Medulla oblongata (tissue), 1 donor: ENCODE results near the gene PUM1.
"Not testable (repeated sequence)": the region's sequence is repeated elsewhere in the genome, so short reads cannot be mapped to it uniquely, and the experiment has no call there.

Experiments used
- DNase-seq: peaks from one replicate; pipeline ENCODE4 v3.0.0-alpha.2; 2015; ENCODE audit errors: extremely low spot score

PUM1 gene

DNA sequence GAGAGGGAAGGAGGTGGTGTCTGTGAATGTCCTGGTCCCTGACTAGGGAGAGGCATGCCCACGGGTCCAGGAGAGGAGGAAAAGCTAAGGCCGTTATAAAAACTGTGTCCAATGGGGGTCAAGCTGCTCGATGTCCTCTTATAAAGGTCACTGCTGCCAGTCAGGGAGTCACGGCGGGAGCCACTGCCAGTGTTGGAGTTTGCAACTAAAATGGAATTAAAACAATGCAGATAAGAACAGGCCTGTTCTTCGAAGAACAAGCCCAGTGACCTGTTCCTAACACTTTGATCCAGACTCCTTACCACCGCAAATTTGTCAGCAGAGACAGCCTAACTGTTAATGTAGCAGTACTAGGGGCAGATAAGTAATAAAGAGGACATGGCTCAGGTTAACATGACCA, 100.8 kb downstream of the PUM1 start:
- DNase-seq = no peak

DNA sequence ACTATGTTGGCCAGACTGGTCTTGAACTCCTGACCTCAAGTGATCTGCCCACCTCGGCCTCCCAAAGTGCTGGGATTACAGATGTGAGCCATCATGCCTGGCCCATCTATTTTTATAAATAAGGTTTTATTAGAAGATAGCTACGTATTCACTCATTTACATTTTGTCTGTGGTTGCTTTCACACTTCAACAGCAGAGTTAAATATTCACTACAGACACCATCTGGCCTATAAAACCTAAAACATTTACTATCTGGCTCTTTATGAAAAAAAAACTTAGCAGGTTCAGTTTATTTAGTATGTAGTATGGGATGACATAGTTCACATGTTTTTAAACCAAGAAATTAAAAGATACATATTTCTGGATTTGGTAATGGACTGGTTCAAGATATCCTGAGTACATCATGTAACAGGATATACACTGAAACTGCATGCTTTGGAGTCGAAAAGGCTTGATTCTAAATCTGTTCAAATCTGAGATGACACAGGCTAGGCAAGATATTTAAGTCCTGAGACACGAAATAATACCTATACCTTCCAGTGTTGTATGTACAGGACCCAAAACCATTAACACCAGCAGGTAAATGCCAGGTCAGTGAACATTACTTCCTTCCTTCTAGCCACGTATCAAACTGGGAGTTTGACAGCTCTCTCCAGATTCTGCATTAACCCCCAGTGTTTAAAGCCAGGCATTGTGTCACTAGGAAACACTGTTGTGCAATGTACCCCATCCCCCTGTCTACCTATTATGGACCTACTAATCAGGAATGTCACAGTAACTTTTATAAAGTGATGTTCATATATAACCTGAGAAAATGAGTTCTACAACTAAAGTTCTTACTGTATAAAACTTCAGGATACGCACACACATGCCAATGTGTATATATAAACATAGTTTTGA, 102.7 kb downstream of the PUM1 start:
- DNase-seq = no peak

DNA sequence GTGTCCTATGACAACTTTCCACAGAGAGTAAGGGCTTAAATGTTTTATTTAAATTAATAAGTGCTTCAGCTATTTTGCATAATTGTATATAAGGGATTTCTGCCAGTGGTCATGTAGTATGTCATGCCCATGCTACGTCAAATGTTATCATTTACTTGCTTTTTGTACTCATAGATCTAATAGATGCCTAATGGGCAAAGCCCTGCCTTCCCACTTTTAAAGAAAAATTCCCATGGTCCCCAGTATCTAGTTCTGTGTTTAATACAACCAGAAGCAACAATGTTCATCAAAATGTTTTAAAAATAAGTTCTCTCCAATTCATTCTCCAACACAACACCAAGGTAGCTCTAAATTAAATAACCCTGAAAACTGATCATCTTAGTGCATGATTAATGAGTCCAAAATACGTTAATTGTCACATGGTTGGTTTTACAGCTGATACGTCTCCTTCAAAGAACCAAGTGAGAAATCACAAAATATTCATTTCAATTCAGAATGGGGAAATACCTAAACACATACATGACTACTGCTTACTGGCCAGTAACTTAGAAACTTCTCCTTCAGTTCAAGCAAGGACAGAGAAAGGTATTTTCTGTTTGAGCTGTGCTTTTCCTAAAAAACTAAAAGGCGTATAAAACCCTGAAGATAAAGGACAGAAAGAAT, 107.8 kb downstream of the PUM1 start:
- DNase-seq = no peak

DNA sequence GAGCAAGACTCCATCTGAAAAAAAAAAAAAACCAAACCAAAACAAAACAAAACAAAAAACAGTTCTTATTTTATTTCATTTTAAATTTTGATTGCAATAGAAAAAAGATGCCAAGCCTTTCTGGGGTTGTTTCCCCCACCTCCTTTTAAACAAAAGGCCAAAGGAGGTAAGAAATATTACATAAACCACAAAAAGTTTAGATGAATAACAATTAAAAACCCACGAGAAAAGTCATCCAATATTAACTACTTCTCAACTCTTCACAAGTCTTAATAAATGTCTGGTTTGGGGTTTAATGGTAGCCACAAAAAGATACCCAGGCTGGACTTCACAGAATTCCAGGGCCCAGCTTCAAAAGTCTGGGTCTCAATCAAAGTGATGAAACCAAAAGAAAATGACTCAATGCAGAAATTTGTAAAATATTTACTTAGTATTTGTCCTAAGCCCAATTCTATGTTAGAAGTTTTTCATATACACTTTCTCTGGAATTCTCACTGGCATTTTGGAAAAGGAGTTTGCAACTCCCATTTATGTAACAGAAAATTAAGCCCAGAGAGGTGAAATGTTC, 110.0 kb downstream of the PUM1 start:
- DNase-seq = no peak

DNA sequence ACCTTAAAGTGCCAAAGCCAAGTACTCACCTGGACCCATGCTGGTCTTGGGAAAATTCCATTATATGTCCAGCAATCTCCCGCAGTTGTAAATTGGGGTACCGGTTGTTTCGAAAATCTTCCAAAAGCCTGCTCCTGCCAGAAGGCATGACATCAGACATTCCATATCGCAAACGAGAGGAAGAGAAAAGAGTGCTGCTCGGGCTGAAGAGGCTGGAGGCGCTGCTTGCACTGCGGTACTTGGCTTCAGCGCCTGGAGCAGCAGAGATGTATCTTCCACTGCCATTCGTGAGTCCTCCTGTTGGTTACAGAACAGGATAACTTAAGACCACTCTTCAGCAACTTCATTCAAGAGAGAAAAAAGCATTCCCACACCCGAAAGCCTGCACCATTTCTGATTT, 111.8 kb downstream of the PUM1 start:
- no peak for DNase-seq

DNA sequence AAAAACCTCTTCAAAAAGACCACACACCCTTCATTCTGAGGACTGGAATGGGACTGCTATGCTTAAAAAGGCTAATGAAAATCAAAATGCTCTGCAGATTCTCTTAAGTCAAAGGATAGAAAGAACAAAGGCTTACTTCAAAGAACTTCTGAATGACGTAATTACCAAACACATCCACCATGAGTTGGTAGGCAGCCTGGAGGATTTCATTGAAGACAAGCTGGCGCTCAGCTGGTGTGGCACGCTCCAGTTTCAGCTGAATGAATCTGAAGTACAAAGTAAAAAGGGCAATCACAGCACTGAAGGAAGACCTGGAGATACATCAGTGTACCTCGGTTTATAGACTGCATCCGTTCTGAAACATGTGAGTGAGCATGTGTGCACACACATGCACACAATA, 113.4 kb downstream of the PUM1 start:
- DNase-seq = peak; percentile 76

DNA sequence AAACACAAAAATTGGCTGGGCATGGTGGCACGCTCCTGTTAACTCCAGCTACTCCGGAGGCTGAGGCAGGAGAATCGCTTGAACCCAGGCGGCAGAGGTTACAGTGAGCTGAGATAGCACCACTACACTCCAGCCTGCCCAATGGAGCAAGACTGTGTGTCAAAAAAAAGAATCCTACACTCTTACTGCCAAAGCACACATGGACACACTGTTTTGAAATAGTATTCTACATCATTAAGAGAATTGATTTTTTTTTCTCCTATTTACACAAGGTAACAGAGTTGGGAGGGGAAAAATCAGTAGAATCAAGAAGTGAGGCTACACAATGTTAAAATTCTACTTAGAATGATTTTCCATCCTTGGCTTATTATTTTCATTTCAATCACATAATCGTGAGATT, 114.8 kb downstream of the PUM1 start:
- no peak for DNase-seq

DNA sequence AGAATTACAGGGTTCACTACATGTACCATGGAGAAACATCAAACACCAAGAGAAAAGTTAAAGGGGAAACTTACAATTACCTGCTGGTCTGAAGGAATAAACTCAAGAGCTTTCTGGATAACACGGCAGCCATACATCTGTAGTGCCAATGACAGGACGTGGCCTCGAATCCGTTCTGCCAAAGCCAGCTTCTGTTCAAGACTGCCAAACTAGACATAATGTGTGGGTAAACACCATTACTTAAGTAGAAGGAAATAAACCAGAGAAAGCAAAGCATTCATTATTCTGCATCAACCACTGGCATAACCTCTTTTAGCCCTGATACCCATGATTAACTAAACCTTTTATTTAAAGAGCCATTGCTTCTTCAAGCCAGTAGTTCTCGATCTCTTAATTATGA, 115.5 kb downstream of the PUM1 start:
- no peak for DNase-seq

DNA sequence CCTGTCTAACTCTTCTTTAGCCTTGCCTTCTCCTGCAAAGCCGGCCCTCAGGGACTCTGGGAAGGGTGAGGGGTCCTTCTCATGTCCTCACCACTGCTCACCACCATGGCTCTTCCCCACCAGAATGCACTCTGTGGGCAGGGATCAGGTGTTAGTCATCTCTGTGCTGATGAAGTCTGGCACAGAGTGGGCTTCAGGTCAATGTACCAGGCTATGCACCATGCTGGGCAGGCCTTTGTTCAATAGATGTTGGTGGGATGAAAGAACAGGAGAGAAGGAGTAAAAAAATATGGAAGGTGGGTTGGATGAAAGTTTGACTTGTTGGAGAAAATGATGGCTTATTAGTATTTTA, 116.1 kb downstream of the PUM1 start:
- DNase-seq = not testable (repeated sequence)

DNA sequence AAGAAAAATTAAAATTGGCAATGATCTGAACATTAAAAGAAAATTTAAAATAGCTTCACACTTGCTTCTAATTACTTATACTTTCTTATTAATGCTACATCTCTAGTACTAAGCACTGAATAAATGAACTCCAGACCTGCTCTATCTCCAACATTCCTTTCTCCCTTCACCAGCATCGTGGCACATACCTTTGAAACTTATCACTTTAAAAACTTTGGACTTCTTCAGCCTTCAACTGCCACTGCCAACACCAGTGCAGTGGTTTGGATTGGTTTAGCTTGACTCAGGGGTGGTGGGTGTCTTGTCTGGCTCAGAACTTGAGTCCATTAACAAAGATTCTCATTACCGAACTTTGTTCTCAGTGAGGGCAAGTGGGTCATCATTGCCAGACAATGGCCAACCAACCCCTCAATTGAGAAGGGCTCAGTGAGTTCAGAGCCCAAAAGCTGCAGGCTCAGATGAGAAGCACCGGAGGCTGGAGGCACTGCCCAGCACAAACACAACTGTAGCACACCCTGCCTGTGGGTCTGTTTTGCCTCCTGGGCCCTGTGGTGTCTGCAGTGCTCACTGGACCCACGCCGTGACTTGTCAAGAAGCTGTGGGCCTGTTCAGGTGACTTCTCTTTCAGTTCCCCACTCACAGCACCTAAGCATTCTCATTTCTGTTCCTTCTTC, 116.6 kb downstream of the PUM1 start:
- not testable (repeated sequence) for DNase-seq

DNA sequence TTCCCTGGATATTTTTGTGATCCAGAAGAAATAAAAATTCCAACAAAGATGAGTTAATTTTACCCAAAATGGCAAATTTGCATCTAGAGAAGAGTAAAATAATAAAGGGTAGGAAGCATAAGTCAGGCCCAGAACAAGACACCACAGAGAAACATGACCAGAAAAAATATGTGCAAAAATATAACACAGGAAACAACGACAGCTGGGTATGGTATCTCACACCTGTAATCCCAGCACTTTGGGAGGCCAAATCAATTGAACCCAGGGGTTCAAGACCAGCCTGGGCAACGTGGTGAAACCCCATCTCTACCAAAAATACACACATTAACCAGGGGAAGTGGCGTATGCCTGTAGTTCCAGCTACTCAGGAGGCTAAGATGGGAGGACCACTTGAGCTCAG, 117.2 kb downstream of the PUM1 start:
- DNase-seq = no peak

DNA sequence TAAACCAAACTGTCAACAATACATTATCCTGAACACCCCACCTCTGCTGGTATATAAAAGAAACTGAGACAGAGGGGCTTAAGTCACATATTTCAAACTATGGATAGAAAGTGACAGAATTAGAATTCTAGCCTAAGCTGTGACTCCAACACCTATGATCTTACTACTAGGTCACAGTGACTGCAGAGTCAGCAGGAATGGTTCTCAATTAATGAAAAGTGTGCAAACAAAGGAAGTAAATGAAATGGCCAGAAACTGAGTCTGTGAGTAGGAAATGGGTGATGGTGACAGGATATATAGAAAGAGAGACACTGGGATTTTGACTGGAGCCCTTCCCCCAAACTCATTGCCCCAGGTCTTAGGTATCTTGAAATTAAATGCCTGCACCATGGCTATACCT, 118.3 kb downstream of the PUM1 start:
- DNase-seq = no peak

DNA sequence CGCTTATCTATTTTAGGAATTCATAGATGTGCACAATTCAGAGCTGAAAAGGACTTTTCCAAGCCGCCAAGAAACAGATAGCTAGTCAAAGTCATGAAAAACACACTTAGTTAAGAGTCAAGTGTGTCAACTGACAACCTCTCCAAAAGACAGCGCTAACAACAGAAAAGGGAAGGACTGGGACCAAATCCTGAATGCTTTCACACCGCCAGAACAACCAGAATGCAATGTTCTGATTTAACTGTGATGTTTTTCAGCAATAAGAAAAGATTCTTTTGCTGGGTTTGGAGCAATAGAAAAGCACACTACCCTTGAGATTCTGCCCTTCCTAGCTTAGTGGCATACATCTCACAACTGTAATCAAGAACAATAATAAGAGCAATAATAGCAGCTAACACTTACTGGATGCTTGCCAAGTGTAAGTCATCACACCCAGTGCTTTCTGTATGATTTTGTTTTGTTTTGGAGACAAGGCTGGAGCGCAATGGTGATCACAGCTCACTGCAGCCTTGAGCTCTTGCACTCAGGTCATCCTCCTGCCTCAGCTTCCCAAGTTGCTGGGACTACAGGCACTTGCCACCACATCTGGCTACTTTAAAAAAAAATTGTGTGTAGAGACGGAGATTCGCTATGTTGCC, 123.1 kb downstream of the PUM1 start:
- DNase-seq = peak; percentile 59

DNA sequence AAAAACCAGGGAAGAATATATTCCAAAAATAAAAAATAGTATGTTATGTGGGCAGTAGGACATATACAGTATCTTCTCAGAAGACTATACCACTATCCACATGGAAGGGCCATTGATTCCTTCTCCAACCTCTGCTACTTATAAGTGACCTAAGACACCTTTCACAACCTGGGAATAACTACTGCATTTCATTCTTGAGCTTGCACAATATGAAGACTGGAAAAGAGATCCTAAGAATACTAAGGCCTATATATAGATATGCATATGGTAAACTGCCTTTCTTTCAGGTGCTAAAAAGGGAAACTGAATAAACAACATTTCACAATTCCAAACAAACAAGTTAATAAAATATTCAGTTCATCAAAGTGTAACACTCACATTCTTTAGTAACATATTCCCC, 125.0 kb downstream of the PUM1 start:
- DNase-seq = no peak

DNA sequence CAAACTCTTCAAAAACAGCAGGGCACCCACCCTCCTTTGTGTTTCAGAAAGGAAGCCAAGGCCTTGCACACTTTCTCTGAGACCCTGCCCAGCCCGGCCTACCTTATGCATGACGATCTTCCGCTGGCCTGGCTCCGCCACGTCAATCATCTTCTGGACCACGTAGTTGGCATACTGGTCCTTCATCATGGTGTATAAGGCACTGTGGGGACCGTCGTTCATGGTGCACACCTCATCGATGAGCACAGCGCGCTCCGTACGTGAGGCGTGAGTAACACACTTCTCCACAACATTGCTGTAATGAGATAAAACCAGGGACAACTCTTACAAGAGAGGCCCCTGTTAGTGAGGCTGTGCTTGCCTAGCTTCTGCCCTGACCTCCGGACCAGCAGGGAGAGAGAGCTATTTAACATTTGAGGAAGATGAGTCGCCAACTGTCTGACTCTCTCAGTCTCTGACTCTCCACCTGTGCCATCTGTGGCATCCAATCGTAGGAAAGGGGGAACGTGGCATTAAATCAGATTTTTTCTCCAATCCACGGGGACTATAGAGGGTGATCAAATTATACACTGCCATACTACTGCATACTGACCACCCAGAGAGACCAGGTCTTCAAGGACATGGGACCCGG, 128.9 kb downstream of the PUM1 start:
- DNase-seq = no peak

DNA sequence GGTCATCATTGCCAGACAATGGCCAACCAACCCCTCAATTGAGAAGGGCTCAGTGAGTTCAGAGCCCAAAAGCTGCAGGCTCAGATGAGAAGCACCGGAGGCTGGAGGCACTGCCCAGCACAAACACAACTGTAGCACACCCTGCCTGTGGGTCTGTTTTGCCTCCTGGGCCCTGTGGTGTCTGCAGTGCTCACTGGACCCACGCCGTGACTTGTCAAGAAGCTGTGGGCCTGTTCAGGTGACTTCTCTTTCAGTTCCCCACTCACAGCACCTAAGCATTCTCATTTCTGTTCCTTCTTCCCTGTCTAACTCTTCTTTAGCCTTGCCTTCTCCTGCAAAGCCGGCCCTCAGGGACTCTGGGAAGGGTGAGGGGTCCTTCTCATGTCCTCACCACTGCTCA, 129.8 kb downstream of the PUM1 start:
- not testable (repeated sequence) for DNase-seq

DNA sequence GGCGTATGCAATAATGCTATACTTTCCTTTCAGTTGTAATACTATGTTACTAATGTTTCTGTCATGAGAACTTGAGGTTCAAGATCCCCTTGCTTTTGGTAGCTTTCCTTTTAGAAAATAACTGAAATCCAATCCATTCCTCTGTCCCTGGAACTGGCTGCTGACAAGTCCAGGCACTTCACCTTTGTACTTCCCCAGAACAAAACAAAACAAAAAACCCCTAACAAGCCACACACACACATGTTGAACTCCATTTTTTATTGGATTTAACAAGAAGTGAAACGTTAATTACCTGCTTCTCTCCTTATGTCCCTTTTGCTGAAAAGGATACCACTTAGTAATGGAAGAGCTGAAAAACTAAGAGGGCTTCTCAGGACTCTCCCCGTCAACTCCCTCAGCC, 130.9 kb downstream of the PUM1 start:
- no peak for DNase-seq

DNA sequence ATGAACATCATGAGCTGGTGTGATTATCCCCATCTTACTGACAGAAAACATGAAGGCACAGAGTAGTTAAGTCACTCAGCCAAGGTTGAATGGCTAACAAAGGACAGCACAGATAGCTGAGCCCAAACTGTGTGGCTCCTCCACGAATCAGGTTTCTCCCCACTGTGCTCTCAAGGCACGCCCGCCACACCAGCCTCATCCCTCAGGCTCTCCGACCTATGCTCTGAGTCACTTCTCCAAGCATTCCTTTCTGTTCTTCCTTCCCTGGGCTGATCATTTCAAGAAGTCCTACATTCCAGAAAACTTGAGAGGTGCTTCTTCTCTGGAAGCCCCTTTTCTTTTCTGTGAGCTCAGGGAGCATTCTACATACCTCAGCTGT, 131.7 kb downstream of the PUM1 start:
- no peak for DNase-seq

DNA sequence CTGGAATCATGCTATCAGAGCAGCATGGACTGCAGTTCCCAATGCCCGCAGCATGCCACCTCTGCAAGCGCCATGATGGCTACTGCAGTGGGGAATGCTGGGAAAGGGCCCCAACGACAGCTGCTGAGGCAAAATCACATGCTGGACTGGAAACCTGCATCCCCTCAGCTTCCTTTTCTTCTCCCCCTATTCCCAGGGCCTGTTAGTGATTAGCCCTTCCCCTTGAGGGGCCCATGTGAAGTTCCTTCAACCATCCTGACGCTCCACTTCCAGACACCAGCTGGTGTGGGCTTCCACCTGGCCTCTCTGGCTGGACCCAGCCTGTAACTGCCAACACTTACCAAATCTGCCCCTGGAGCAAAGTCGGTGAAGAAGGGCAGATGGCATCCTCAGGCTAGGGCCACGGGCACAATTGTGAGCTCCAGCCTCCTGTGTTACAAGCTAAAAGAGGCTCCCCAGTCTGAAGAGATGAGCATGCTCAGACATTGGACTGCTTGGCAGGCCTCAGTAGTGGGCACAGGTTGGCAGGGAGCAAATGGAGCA, 134.8 kb downstream of the PUM1 start:
- no peak for DNase-seq

DNA sequence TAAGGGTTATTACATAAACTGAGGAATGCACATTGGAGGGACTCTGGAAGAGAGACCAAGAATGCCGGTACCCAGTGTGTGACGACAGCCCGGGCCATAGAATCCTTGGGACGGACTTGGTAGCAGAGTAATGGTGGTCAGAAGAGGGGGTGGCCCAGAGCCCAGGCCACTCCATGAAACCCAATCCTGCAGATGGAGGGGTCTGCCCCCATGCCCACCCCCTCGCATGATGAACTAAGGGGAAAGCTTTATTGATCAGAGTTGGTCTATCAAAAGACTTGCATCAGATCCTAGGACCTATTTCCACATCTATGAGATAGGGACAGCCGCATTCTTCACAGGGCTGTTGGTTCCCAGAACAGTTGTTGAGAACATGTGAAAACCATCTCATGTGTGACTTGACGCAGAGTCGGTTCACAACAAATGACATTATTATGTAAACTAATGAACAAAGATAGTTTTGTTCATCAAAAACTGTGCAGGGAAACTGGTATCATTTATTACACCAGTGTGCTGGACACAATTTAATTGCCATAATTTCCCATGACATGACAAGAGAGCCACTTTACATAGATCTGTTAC, 135.5 kb downstream of the PUM1 start:
- no peak for DNase-seq
